ENCODE data around the gene UBE3C. TPM values are rescaled to one million over a fixed set of nuclear protein-coding genes. Genes with fewer than 3 reads are reported as not detected.
"Not testable (repeated sequence)": the region's sequence is repeated elsewhere in the genome, so short reads cannot be mapped to it uniquely, and the experiment has no call there.

UBE3C gene
- total RNA-seq (2014; rRNA removed; shearing (Covaris generic); ENCODE audit: low replicate concordance): 66.8 and 74.6 TPM in 2 replicates

- no peaks in the 10 kb centered on the region for H3K27me3 ChIP-seq
- no peaks in the 10 kb centered on the region for H3K9me3 ChIP-seq
- peaks cover 15% of the 10 kb centered on the region for H3K36me3 ChIP-seq
- peak; percentile 85 for DNase-seq
- peak within 1 kb of the TSS; percentile 72 for H3K4me3 ChIP-seq
Observed at GRCh38 chr7:157138424-157139110, at the start of gene UBE3C. Gene UBE3C (plus strand): TSS chr7:157138926. CDS start chr7:157139273, 347 bp downstream.

DNA sequence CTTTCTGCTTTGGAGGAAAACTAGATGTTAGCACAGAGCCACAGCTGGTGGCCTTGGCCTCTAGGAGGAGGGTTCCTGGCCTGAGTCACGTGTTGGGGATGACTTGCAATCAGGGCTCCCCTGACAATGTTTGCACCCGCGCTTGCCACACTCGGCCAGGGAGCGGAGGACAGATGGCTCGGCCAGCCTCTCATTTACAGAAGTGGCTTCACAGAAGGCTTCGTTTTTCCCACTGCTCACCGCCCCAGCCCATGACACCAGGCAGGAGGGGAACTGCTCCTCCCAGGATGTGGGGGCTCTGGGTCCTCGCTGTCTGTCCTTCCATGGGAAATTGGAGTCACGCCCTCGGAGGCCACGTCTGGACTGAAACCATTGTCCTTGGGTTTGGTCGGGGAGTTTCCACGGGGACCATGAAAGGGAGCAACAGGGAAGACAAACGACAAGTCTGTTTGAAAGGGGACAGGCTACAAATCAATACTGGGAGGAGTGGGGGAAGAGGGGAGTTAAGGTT lies 49.6 kb upstream of the UBE3C start:
- DNase-seq: no peak
- Histone ChIP-seq H3K9me3 (no peaks in the 10 kb centered on the region), H3K4me3 (no peak overlapping the region), H3K36me3 (no peaks in the 10 kb centered on the region), H3K27me3 (no peaks in the 10 kb centered on the region)

- DNase-seq: no peak
- H3K9me3 ChIP-seq: no peaks in the 10 kb centered on the region
Observed at GRCh38 chr7:157090485-157091165, 48.1 kb upstream of the UBE3C start.

GRCh38 chr7:157096286-157097055 lies 42.3 kb upstream of the UBE3C start:
- Histone ChIP-seq H3K36me3 (no peaks in the 10 kb centered on the region), H3K27me3 (no peaks in the 10 kb centered on the region), H3K9me3 (no peaks in the 10 kb centered on the region), H3K4me3 (no peak overlapping the region)
- DNase-seq: no peak

More at GRCh38 chr7:157090485-157091165, 48.1 kb upstream of the UBE3C start:
- Histone ChIP-seq H3K27me3 (no peaks in the 10 kb centered on the region), H3K4me3 (no peak overlapping the region), H3K36me3 (no peaks in the 10 kb centered on the region)

DNA sequence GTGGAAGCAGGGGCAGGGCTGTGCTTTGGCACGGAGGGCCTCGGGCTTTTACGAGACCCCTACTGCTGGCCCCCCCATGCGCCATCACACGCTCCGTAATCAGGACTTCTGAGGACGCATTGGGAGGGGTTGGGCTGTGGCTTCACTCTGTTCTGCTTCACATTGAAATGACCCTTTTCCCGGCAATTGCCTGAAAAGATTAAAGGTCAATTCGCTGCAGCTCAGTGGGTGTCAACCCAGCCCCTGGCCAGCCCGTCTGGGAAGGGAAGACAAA lies 41.7 kb upstream of the UBE3C start:
- no peak for DNase-seq
- Histone ChIP-seq H3K36me3 (no peaks in the 10 kb centered on the region), H3K9me3 (no peaks in the 10 kb centered on the region)

GRCh38 chr7:157097569-157097968 lies 41.2 kb upstream of the UBE3C start:
- H3K4me3 ChIP-seq: no peak overlapping the region
- H3K36me3 ChIP-seq: no peaks in the 10 kb centered on the region
- no peak for DNase-seq
- H3K9me3 ChIP-seq: no peaks in the 10 kb centered on the region
- H3K27me3 ChIP-seq: no peaks in the 10 kb centered on the region

More for the DNA sequence above, 41.7 kb upstream of the UBE3C start:
- H3K4me3 ChIP-seq: no peak overlapping the region
- H3K27me3 ChIP-seq: no peaks in the 10 kb centered on the region

DNA sequence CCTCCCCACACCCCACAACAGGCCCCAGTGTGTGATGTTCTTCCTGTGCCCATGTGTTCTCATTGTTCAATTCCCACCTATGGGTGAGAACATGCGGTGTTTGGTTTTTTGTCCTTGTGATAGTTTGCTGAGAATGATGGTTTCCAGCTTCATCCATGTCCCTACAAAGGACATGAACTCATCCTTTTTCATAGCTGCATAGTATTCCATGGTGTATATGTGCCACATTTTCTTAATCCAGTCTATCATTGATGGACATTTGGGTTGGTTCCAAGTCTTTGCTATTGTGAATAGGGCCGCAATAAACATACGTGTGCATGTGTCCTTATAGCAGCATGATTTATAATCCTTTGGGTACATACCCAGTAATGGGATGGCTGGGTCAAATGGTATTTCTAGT lies 38.7 kb upstream of the UBE3C start:
- not testable (repeated sequence) for H3K4me3 ChIP-seq, H3K9me3 ChIP-seq, DNase-seq, H3K36me3 ChIP-seq, H3K27me3 ChIP-seq

- not testable (repeated sequence) for DNase-seq, H3K36me3 ChIP-seq, H3K27me3 ChIP-seq, H3K9me3 ChIP-seq, H3K4me3 ChIP-seq
Observed at GRCh38 chr7:157103641-157104040, 35.1 kb upstream of the UBE3C start.

- DNase-seq: no peak
- no peaks in the 10 kb centered on the region for H3K27me3 ChIP-seq
- H3K4me3 ChIP-seq: no peak overlapping the region
- no peaks in the 10 kb centered on the region for H3K9me3 ChIP-seq
- H3K36me3 ChIP-seq: no peaks in the 10 kb centered on the region
Observed at GRCh38 chr7:157111311-157111710, 27.4 kb upstream of the UBE3C start.

GRCh38 chr7:157112706-157113105 lies 26.0 kb upstream of the UBE3C start:
- no peaks in the 10 kb centered on the region for H3K27me3 ChIP-seq
- DNase-seq: no peak
- H3K36me3 ChIP-seq: no peaks in the 10 kb centered on the region

GRCh38 chr7:157113607-157114006 lies 25.1 kb upstream of the UBE3C start:
- H3K27me3 ChIP-seq: no peaks in the 10 kb centered on the region
- DNase-seq: no peak
- H3K36me3 ChIP-seq: no peaks in the 10 kb centered on the region
- H3K4me3 ChIP-seq: no peak overlapping the region
- H3K9me3 ChIP-seq: no peaks in the 10 kb centered on the region

More at GRCh38 chr7:157112706-157113105, 26.0 kb upstream of the UBE3C start:
- Histone ChIP-seq H3K4me3 (no peak overlapping the region), H3K9me3 (no peaks in the 10 kb centered on the region)

DNA sequence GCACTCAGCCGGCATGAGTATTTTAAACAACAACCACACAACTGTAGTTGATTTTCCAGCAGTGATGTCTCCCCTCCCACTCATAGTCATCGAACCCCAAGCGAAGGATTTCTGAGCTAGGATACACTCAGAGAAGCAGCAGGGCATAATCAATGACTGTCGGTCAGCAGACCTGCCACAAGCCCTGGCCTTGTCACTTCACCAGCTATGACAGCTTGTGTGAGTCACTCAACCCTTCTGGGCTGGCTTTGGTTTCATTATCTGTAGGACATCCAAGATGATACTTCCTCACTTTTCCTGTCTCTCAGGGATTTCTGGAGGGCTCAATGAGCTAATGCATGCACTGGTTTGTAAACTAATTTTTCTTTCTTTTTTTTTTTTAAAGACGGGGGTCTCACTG lies 22.0 kb upstream of the UBE3C start:
- Histone ChIP-seq H3K9me3 (no peaks in the 10 kb centered on the region), H3K36me3 (no peaks in the 10 kb centered on the region), H3K27me3 (no peaks in the 10 kb centered on the region), H3K4me3 (no peak overlapping the region)
- no peak for DNase-seq

DNA sequence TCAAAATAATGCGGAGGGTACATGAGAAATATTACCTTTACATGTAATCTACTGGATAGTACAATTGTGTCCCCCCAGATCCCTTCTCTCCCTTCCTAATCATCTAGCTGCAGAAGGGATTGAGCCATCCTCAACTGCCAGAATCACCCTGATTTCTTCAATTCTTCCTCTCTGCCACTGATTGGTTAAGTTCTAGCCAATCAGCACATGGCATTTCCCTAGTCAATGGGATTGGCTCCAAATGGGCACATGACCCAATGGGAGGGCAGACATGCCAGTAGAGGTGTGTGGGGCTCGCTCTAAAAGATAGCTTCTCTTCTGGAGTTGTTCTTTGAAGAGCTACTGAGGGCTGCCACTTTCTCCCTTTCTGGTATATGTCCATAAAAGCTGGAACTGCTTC lies 20.9 kb upstream of the UBE3C start:
- H3K36me3 ChIP-seq: no peaks in the 10 kb centered on the region
- DNase-seq: no peak
- no peaks in the 10 kb centered on the region for H3K9me3 ChIP-seq
- no peaks in the 10 kb centered on the region for H3K27me3 ChIP-seq
- H3K4me3 ChIP-seq: no peak overlapping the region

DNA sequence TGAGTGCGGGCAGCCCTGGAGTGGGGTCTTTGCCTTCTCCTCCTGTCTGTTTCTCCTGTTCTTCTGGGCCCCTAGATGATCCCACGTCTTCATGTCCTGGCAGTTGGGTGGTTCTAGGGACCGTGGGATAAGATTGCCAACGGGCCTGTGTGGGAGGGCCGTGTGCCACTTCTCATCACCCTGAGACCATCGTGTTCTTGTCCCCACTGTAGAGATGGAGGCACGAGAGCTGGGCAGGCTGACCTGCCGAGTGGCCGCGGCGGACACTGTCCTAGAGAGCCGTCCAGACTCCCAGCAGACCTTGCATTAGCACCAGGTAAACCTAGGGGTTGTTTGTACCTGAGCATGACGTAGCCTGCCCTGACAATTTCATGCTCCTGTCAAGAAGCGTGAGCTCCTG lies 18.5 kb upstream of the UBE3C start:
- H3K36me3 ChIP-seq: no peaks in the 10 kb centered on the region
- no peaks in the 10 kb centered on the region for H3K27me3 ChIP-seq
- no peak overlapping the region for H3K4me3 ChIP-seq
- H3K9me3 ChIP-seq: no peaks in the 10 kb centered on the region
- no peak for DNase-seq

GRCh38 chr7:157121184-157121715 lies 17.5 kb upstream of the UBE3C start:
- no peak for DNase-seq
- H3K9me3 ChIP-seq: no peaks in the 10 kb centered on the region
- no peaks in the 10 kb centered on the region for H3K36me3 ChIP-seq

DNA sequence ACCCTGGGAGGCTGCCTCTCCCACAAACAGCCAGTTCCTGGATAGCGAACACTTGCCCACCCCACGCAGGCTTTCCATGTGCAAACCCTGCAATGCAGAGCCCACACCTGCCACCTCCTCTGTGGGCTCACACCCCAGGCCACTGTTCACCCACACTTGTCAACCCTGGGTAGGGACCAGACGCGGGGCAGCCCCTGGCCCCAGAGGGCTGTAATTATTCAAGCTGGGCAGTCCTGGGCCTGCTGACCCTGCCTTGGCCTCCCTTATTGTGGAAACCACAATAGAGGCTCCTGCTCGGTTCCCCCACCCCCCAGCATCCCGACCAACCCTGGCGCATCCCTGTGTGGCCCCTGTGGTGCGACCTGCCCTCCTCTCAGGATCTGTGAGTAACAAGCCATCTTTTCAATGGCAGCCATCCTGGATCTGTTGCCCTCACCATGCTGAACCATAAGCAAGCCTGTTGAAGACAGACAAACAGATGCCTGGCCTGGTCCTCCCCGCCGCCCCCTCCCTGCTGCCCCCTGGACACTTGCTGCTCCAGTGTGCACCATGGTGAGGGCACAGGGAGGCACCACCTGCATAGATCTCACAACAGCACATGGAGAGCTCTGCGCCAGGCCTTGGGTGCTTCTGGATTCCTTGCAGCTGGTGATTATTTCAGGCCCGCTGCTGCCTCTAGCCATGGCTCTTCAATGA lies 15.8 kb upstream of the UBE3C start:
- no peak overlapping the region for H3K4me3 ChIP-seq
- no peaks in the 10 kb centered on the region for H3K27me3 ChIP-seq
- no peaks in the 10 kb centered on the region for H3K9me3 ChIP-seq
- DNase-seq: no peak
- H3K36me3 ChIP-seq: no peaks in the 10 kb centered on the region

More at GRCh38 chr7:157121184-157121715, 17.5 kb upstream of the UBE3C start:
- no peaks in the 10 kb centered on the region for H3K27me3 ChIP-seq
- H3K4me3 ChIP-seq: no peak overlapping the region

Data from MG63 (cell line).